DND-41 (cell line): Measurements from ENCODE around the gene TTC39A.
A peak's percentile ranks its signal among the peaks of the same experiment; 100 is the strongest.

Experiments
- ATAC-seq: fragments of 200-7000 bp; cut with Tn5 transposase; 3 replicates; pipeline ENCODE4 v1.9.1; 2021; ENCODE audit warnings: low read depth; ENCODE audit not compliant: insufficient read depth
- DNase-seq: peaks from one replicate; pipeline ENCODE4 v3.0.0-alpha.2; 2020
- H2AFZ ChIP-seq: 2 replicates; pipeline ENCODE4 v1.6.0; 2012; ENCODE audit warnings: low read depth, low read length
- H3K27ac ChIP-seq: 2 replicates; pipeline ENCODE4 v1.5.1; 2012; ENCODE audit warnings: low read length, inconsistent platforms
- H3K27me3 ChIP-seq: fragments of 200-600 bp; sonication (generic); 2 replicates; pipeline ENCODE4 v1.6.0; 2012; ENCODE audit warnings: low read length, mild to moderate bottlenecking, inconsistent platforms; ENCODE audit not compliant: insufficient read depth, poor library complexity
- H3K36me3 ChIP-seq: 2 replicates; pipeline ENCODE4 v1.5.1; 2012; ENCODE audit warnings: low read length, inconsistent platforms; ENCODE audit not compliant: insufficient read depth
- H3K4me1 ChIP-seq: 2 replicates; pipeline ENCODE4 v1.5.1; 2012; ENCODE audit warnings: mild to moderate bottlenecking, low read length; ENCODE audit not compliant: insufficient read depth
- H3K4me2 ChIP-seq: 2 replicates; pipeline ENCODE4 v1.6.0; 2012; ENCODE audit warnings: mild to moderate bottlenecking, moderate library complexity, low read length, inconsistent platforms; ENCODE audit not compliant: insufficient read depth
- H3K4me3 ChIP-seq, 2 experiments: fragments of 200-600 bp in 1 of 2; shearing (Covaris generic) in 1 of 2; 2 replicates each; pipeline ENCODE4 v1.5.1; 2012 to 2016; ENCODE audit warnings: inconsistent platforms in 2 of 2, low read length in 2 of 2, mild to moderate bottlenecking in 2 of 2, low read depth in 1 of 2, moderate library complexity in 1 of 2
- H3K79me2 ChIP-seq: 2 replicates; pipeline ENCODE4 v1.6.0; 2012; ENCODE audit warnings: low read length, inconsistent platforms; ENCODE audit not compliant: insufficient read depth
- H3K9ac ChIP-seq: 2 replicates; pipeline ENCODE4 v1.6.0; 2012; ENCODE audit warnings: low read depth, mild to moderate bottlenecking, inconsistent platforms, low read length, moderate library complexity
- H3K9me3 ChIP-seq: 2 replicates; pipeline ENCODE4 v1.5.1; 2012; ENCODE audit warnings: low read length, moderate library complexity, mild to moderate bottlenecking, inconsistent platforms; ENCODE audit not compliant: insufficient read depth, severe bottlenecking
- H4K20me1 ChIP-seq: 2 replicates; pipeline ENCODE4 v1.6.0; 2012; ENCODE audit warnings: low read length; ENCODE audit not compliant: insufficient read depth
- CTCF ChIP-seq: IDR thresholded peaks from 2 replicates; pipeline ENCODE4 v1.5.1; 2012; ENCODE audit warnings: borderline replicate concordance, low read length, moderate library complexity, mild to moderate bottlenecking; ENCODE audit not compliant: poor library complexity, severe bottlenecking; ENCODE audit errors: extremely low read depth
- EZH2 ChIP-seq: IDR thresholded peaks from 3 replicates; pipeline ENCODE4 v1.6.1; 2012; ENCODE audit warnings: borderline replicate concordance, low read depth, mild to moderate bottlenecking, moderate library complexity, low read length, inconsistent platforms; ENCODE audit not compliant: severe bottlenecking

Gene TTC39A

GRCh38 chr1:51311826-51312225 is 18.5 kb downstream of the TTC39A start:
- Histone ChIP-seq H3K4me2 (no peak overlapping the region), H2AFZ (no peak overlapping the region)
- no peak for ATAC-seq

GRCh38 chr1:51310871-51311613 is 19.3 kb downstream of the TTC39A start:
- H2AFZ ChIP-seq: no peak overlapping the region
- H3K27ac ChIP-seq: no peak overlapping the region
- H3K4me1 ChIP-seq: peaks cover 9% of the 10 kb centered on the region
- no peaks in the 10 kb centered on the region for H3K79me2 ChIP-seq
- ATAC-seq (peak; percentile 27; the same call in 1 of the 3 replicates), DNase-seq (no peak)
- TF ChIP-seq CTCF: no peak
- TF ChIP-seq EZH2: no peak
- H3K4me3 ChIP-seq: no peak overlapping the region
- no peak overlapping the region for H3K4me2 ChIP-seq
- no peaks in the 10 kb centered on the region for H3K9me3 ChIP-seq
- no peaks in the 10 kb centered on the region for H3K27me3 ChIP-seq
- H3K9ac ChIP-seq: no peak overlapping the region
- H4K20me1 ChIP-seq: no peaks in the 10 kb centered on the region
- no peaks in the 10 kb centered on the region for H3K36me3 ChIP-seq

More at GRCh38 chr1:51311826-51312225, 18.5 kb downstream of the TTC39A start:
- Histone ChIP-seq H3K27me3 (no peaks in the 10 kb centered on the region), H3K4me3 (no peak overlapping the region), H3K27ac (no peak overlapping the region), H3K9me3 (no peaks in the 10 kb centered on the region), H3K4me1 (peaks cover 14% of the 10 kb centered on the region), H3K9ac (no peak overlapping the region), H3K79me2 (no peaks in the 10 kb centered on the region), H4K20me1 (no peaks in the 10 kb centered on the region), H3K36me3 (no peaks in the 10 kb centered on the region)
- no peak for DNase-seq
- TF ChIP-seq EZH2 (no peak), CTCF (no peak)

GRCh38 chr1:51309291-51309690 is 21.1 kb downstream of the TTC39A start:
- H4K20me1 ChIP-seq: no peaks in the 10 kb centered on the region
- H3K36me3 ChIP-seq: no peaks in the 10 kb centered on the region
- H3K27me3 ChIP-seq: no peaks in the 10 kb centered on the region
- no peak overlapping the region for H3K4me2 ChIP-seq
- H3K9ac ChIP-seq: no peak overlapping the region
- no peak for TF ChIP-seq EZH2
- ATAC-seq (no peak), DNase-seq (no peak)
- no peaks in the 10 kb centered on the region for H3K79me2 ChIP-seq
- H3K9me3 ChIP-seq: no peaks in the 10 kb centered on the region
- no peak overlapping the region for H3K27ac ChIP-seq
- H2AFZ ChIP-seq: no peak overlapping the region
- peaks cover 6% of the 10 kb centered on the region for H3K4me1 ChIP-seq
- no peak overlapping the region for H3K4me3 ChIP-seq

GRCh38 chr1:51308636-51309035 is 21.7 kb downstream of the TTC39A start:
- Histone ChIP-seq H3K27me3 (no peaks in the 10 kb centered on the region), H3K79me2 (no peaks in the 10 kb centered on the region), H3K9me3 (no peaks in the 10 kb centered on the region), H3K4me1 (no peaks in the 10 kb centered on the region), H3K4me2 (no peak overlapping the region), H3K4me3 (no peak overlapping the region), H4K20me1 (no peaks in the 10 kb centered on the region), H3K9ac (no peak overlapping the region), H3K27ac (no peak overlapping the region), H3K36me3 (no peaks in the 10 kb centered on the region), H2AFZ (no peak overlapping the region)
- DNase-seq (no peak), ATAC-seq (no peak)
- TF ChIP-seq EZH2 (no peak), CTCF (no peak)
